HepG2 (cell line): ENCODE results near the gene POLR1D. TPM values are rescaled to one million over a fixed set of nuclear protein-coding genes. Genes with fewer than 3 reads are reported as not detected.

Source experiments
- ATAC-seq: fragments of 200-7000 bp; cut with Tn5 transposase; 3 replicates; pipeline ENCODE4 v1.9.1; 2020; ENCODE audit warnings: mild to moderate bottlenecking, moderate library complexity
- BruUV-seq: library from RNA; stranded (reverse); fragments of 400-500 nt; replicated peaks from 2 replicates; lab custom pipeline; 2021; lab: Mats Ljungman, UMichigan
- CTCF ChIA-PET: fragments of 300-600 bp; formaldehyde crosslinking; extraction: SDS; loops from one replicate; lab custom pipeline; 2021; ENCODE audit warnings: low total read pairs, inconsistent platforms, low intra/inter-chr PET ratio; lab: Yijun Ruan, JAX
- POLR2A ChIA-PET: fragments of 350-600 bp; sonication (Branson Sonifier 250); formaldehyde crosslinking; loops from one replicate; lab custom pipeline; 2020; ENCODE audit warnings: antibody characterized with exemption, inconsistent platforms; lab: Yijun Ruan, JAX
- DNase-seq: peaks from one replicate; pipeline ENCODE4 v3.0.0-alpha.2; 2015; ENCODE audit warnings: low spot score
- FAIRE-seq: peaks from 3 replicates; lab custom pipeline; 2011; peaks lifted over from hg19 to GRCh38; lab: Jason Lieb, UNC
- H2AFZ ChIP-seq: one replicate; pipeline ENCODE4 v1.6.1; 2011; ENCODE audit warnings: low read length, inconsistent platforms
- H3K27ac ChIP-seq: fragments of 300-600 bp; 3 replicates; pipeline ENCODE4 v1.8.0; 2011; ENCODE audit warnings: mixed run types, mild to moderate bottlenecking, mixed read lengths, low read length, inconsistent platforms; ENCODE audit not compliant: insufficient read depth; ENCODE audit errors: extremely low read length
- H3K27me3 ChIP-seq, 2 experiments: fragments of 200-600 bp in 1 of 2; 2 replicates in 1 of 2; 3 replicates in 1 of 2; pipeline versions ENCODE4 v1.6.0 to v1.8.0; 2011; ENCODE audit warnings: low read length in 2 of 2, mild to moderate bottlenecking in 2 of 2, moderate library complexity in 2 of 2, inconsistent platforms in 1 of 2; ENCODE audit not compliant: insufficient read depth in 2 of 2, control insufficient read depth in 1 of 2
- H3K36me3 ChIP-seq, 2 experiments: fragments of 200-600 bp in 1 of 2; replicated peaks in 1 of 2; 2 replicates in 1 of 2; 3 replicates in 1 of 2; pipeline versions ENCODE4 v1.5.1 to v1.8.0; 2011; ENCODE audit warnings: low read length in 2 of 2, inconsistent platforms in 1 of 2; ENCODE audit not compliant: insufficient read depth in 2 of 2, control insufficient read depth in 1 of 2
- H3K4me1 ChIP-seq: 2 replicates; pipeline ENCODE4 v1.5.1; 2012; ENCODE audit warnings: low read length, inconsistent platforms; ENCODE audit not compliant: insufficient read depth
- H3K4me2 ChIP-seq: 2 replicates; pipeline ENCODE4 v1.6.0; 2011; ENCODE audit warnings: low read depth, low read length, inconsistent platforms
- H3K4me3 ChIP-seq, 3 experiments: fragments of 200-600 bp in 1 of 3; sonication (generic), shearing (Covaris generic) in 1 of 3; replicated peaks in 1 of 3; 2 replicates each; pipeline ENCODE4 v1.5.1; 2011 to 2016; ENCODE audit warnings: low read length in 3 of 3, inconsistent platforms in 2 of 3, low read depth in 2 of 3, mild to moderate bottlenecking in 2 of 3, control low read depth in 1 of 3, mixed read lengths in 1 of 3; ENCODE audit not compliant: insufficient read depth in 1 of 3
- H3K79me2 ChIP-seq: one replicate; pipeline ENCODE4 v1.6.1; 2011; ENCODE audit warnings: low read length, inconsistent platforms; ENCODE audit not compliant: insufficient read depth
- H3K9ac ChIP-seq: 2 replicates; pipeline ENCODE4 v1.6.0; 2011; ENCODE audit warnings: mild to moderate bottlenecking, low read depth, low read length, inconsistent platforms; ENCODE audit not compliant: insufficient read depth
- H3K9me3 ChIP-seq: 2 replicates; pipeline ENCODE4 v1.5.1; 2012; ENCODE audit warnings: mild to moderate bottlenecking, low read length
- H4K20me1 ChIP-seq: 2 replicates; pipeline ENCODE4 v1.6.0; 2011; ENCODE audit warnings: inconsistent platforms, mild to moderate bottlenecking, low read length, moderate library complexity; ENCODE audit not compliant: insufficient read depth
- FOXP1 ChIP-seq, 2 experiments: fragments of 450-650 bp in 1 of 2; IDR thresholded peaks; 2 replicates each; pipeline ENCODE4 v1.6.1; 2017 to 2018; ENCODE audit warnings: antibody characterized with exemption in 1 of 2
- HIVEP1 ChIP-seq: sonication (generic); formaldehyde crosslinking; IDR thresholded peaks from 2 replicates; pipeline ENCODE4 v1.4.0; 2020; ENCODE audit warnings: mild to moderate bottlenecking, missing genetic modification reagents
- HNF4A ChIP-seq: sonication (generic); formaldehyde crosslinking; IDR thresholded peaks from 2 replicates; pipeline ENCODE4 v1.4.0; 2020; ENCODE audit warnings: missing genetic modification reagents
- ISX ChIP-seq: sonication (generic); formaldehyde crosslinking; conservative IDR thresholded peaks from 2 replicates; pipeline ENCODE4 v1.5.0; 2020; ENCODE audit warnings: missing genetic modification reagents
- NFE2 ChIP-seq: sonication (generic); formaldehyde crosslinking; IDR thresholded peaks from 2 replicates; pipeline ENCODE4 v1.4.0; 2020; ENCODE audit warnings: missing genetic modification reagents
- NR0B2 ChIP-seq: sonication (generic); formaldehyde crosslinking; IDR thresholded peaks from 2 replicates; pipeline ENCODE4 v1.4.0; 2020; ENCODE audit warnings: mild to moderate bottlenecking, missing genetic modification reagents
- PPARG ChIP-seq: conservative IDR thresholded peaks from 2 replicates; pipeline ENCODE4 v1.6.1; 2016; ENCODE audit warnings: missing biosample characterization, missing genetic modification reagents
- PTBP1 ChIP-seq: fragments of 200-400 bp; formaldehyde crosslinking; IDR thresholded peaks from 2 replicates; pipeline ENCODE4 v1.6.1; 2018; ENCODE audit warnings: low read length, low read depth; ENCODE audit not compliant: poor library complexity, severe bottlenecking
- RARG ChIP-seq: sonication (generic); formaldehyde crosslinking; IDR thresholded peaks from 2 replicates; pipeline ENCODE4 v1.4.0; 2020; ENCODE audit warnings: low read depth, mild to moderate bottlenecking, missing genetic modification reagents
- RCOR2 ChIP-seq: IDR thresholded peaks from 2 replicates; pipeline ENCODE4 v1.6.1; 2016; ENCODE audit warnings: missing biosample characterization, missing genetic modification reagents
- TFE3 ChIP-seq: IDR thresholded peaks from 2 replicates; pipeline ENCODE4 v1.6.1; 2016
- ZMYM2 ChIP-seq: sonication (generic); formaldehyde crosslinking; IDR thresholded peaks from 2 replicates; pipeline ENCODE4 v1.8.0; 2022; ENCODE audit warnings: mild to moderate bottlenecking, missing genetic modification reagents
- ZNF20 ChIP-seq: sonication (generic); formaldehyde crosslinking; IDR thresholded peaks from 2 replicates; pipeline ENCODE4 v1.4.0; 2020; ENCODE audit warnings: mild to moderate bottlenecking, moderate library complexity, missing genetic modification reagents
- ZNF235 ChIP-seq: sonication (generic); formaldehyde crosslinking; IDR thresholded peaks from 2 replicates; pipeline ENCODE4 v1.8.1; 2023; ENCODE audit warnings: mild to moderate bottlenecking, missing genetic modification reagents, borderline replicate concordance
- ZNF24 ChIP-seq: fragments of 450-650 bp; IDR thresholded peaks from 2 replicates; pipeline ENCODE4 v1.6.1; 2017; ENCODE audit warnings: antibody characterized with exemption, mild to moderate bottlenecking
- ZNF460 ChIP-seq: sonication (generic); formaldehyde crosslinking; IDR thresholded peaks from 2 replicates; pipeline ENCODE4 v1.5.1; 2020; ENCODE audit warnings: missing genetic modification reagents, mild to moderate bottlenecking, borderline replicate concordance
- ZNF563 ChIP-seq: sonication (generic); formaldehyde crosslinking; IDR thresholded peaks from 2 replicates; pipeline ENCODE4 v1.8.0; 2022; ENCODE audit warnings: mild to moderate bottlenecking, moderate library complexity, missing genetic modification reagents
- ZNF749 ChIP-seq: sonication (generic); formaldehyde crosslinking; IDR thresholded peaks from 2 replicates; pipeline ENCODE4 v1.8.0; 2022; ENCODE audit warnings: mild to moderate bottlenecking, missing genetic modification reagents, moderate library complexity, borderline replicate concordance
- ZNF766 ChIP-seq: sonication (generic); formaldehyde crosslinking; IDR thresholded peaks from 2 replicates; pipeline ENCODE4 v1.5.0; 2020; ENCODE audit warnings: missing genetic modification reagents, borderline replicate concordance
- WGBS: methylation state at CpG from one replicate; pipeline ENCODE4 v1.1.6; 2017; ENCODE audit warnings: low lambda C conversion rate; 5-methylcytosine and 5-hydroxymethylcytosine counted together
- in situ Hi-C: cut with HindIII; loops from 2 replicates; pipeline ENCODE4 v1.10.0; 2017; ENCODE audit warnings: low pct_unique_long_range_greater_than_20kb; ENCODE audit not compliant: extremely low pct_ligation_motif_present
- intact Hi-C: fragments of 100-400 bp; cut with micrococcal nuclease; formaldehyde crosslinking; loops from one replicate; pipeline ENCODE4 v1.10.0; 2022; ENCODE audit not compliant: unreplicated experiment
- polyA plus RNA-seq, 8 experiments: library from polyadenylated mRNA; depleted of rRNA in 3 of 8; stranded (reverse) in 7 of 8; unstranded in 1 of 8; fragments of >200 nt; fragmentation: Illumina TruSeq in 4 of 8; extraction: Trizol in 4 of 8; gene quantifications; 2 replicates each; pipeline versions ENCODE4 v1.2.1 to v1.2.3, GENCODE V29; 2011 to 2016; ENCODE audit warnings: low read depth in 4 of 8, missing spikeins in 1 of 8, mixed read lengths in 1 of 8; ENCODE audit not compliant: insufficient read depth in 1 of 8
- total RNA-seq, 5 experiments: library from RNA; depleted of rRNA; stranded (reverse); fragments of >200 nt; fragmentation: Illumina TruSeq; extraction: Trizol; gene quantifications; 2 replicates each; pipeline ENCODE4 v1.2.3, GENCODE V29; 2016; ENCODE audit warnings: low read depth in 1 of 5
- TF ChIP-seq, protein P1 (sequence below): sonication (generic); formaldehyde crosslinking; IDR thresholded peaks from 2 replicates; pipeline ENCODE4 v1.5.1; 2020; ENCODE audit warnings: mild to moderate bottlenecking, missing genetic modification reagents, moderate library complexity

POLR1D gene
- total and polyA plus RNA-seq, 2 of the 13 experiments (the other 11 are each of a cell fraction or from before 2014, with no cell fraction given), result 183 to 490 TPM

DNA sequence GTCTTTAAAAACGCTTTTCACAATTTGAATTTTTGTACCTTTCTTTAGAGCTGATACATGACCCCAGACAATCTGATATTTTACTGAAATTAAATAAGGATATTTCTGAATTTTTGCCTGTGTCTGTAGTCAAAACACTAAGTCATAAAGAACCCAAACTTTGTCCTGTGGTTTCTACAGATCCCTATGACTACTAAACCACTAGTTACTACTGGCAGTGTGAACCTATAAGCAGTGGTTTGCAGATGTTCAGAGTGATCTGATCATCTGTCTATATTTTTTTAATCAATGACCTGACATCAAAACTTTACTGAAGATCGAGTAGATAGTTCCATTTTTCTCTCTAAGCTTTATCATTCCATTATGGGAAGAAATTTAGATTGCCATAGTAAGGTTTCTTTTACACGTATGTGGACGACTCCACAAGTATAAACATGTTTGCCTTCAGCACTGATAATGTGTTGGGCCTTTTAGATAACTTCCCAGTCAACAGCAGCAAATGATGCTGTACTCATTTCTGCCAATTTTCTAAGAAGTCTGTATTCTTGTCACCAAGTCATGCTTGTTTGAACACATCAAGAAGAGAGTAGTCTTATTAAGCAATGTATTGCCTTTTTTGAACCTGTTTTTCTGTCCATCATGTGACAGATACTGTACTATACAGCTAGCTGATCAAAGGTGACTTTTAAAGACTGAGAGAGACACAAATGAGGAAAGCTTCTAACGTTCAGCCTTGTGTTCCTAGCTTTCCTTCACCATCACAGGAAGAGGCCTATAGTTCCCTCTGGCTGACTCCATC is 21.8 kb downstream of the POLR1D start (continued):
- TF ChIP-seq ZNF460 (CRISPR knock-in tag), result no peak
- TF ChIP-seq ZNF766 (CRISPR knock-in tag), result no peak
- peak; percentile 66; the same call in 1 of the 2 replicates for TF ChIP-seq TFE3 (CRISPR knock-in tag)
- TF ChIP-seq HNF4A, result peak; percentile 29; the same call in 1 of the 2 replicates
- TF ChIP-seq PTBP1, result no peak
- TF ChIP-seq ZNF749 (CRISPR knock-in tag), result no peak
- TF ChIP-seq, all 625 proteins: peak for 4

DNA sequence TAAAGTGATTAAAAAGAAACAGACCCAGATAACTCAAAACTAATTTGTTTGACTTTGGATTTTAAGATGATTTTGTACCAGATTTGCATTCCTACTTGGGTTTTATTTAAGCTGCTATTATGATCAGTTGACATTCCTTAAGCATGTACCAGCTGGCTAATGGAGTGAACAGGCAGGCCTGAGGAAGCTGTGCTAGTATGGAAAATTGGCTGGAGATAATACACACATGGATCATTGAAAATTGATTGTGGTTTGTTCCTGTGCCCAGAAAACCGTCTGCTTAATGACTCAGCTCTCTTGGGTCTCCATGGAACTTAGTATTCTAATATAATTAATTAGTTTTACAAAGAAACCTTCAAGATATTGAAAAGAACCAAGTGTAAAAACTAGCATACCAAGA is 22.6 kb downstream of the POLR1D start:
- CTCF ChIA-PET, result no interaction called here
- Histone ChIP-seq H2AFZ (no peak overlapping the region), H3K4me1 (peaks cover 59% of the 10 kb centered on the region), H4K20me1 (no peaks in the 10 kb centered on the region)
- no peak for ATAC-seq
- no TSS peak for BruUV-seq
- TF ChIP-seq, protein P1, sequence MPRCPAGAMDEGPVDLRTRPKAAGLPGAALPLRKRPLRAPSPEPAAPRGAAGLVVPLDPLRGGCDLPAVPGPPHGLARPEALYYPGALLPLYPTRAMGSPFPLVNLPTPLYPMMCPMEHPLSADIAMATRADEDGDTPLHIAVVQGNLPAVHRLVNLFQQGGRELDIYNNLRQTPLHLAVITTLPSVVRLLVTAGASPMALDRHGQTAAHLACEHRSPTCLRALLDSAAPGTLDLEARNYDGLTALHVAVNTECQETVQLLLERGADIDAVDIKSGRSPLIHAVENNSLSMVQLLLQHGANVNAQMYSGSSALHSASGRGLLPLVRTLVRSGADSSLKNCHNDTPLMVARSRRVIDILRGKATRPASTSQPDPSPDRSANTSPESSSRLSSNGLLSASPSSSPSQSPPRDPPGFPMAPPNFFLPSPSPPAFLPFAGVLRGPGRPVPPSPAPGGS (CRISPR knock-in tag), result no peak
- TF ChIP-seq PPARG (CRISPR knock-in tag), result no peak
- TF ChIP-seq NR0B2 (CRISPR knock-in tag), result no peak
- no peak for TF ChIP-seq ZNF24
- TF ChIP-seq ISX, result no peak
- TF ChIP-seq ZNF20 (CRISPR knock-in tag), result no peak
- no peak for TF ChIP-seq ZNF235 (CRISPR knock-in tag)
- TF ChIP-seq RARG (CRISPR knock-in tag), result no peak
- TF ChIP-seq FOXP1 (IDR thresholded peaks at IDR 0.05), result no peak
- no peak for TF ChIP-seq FOXP1 (CRISPR knock-in tag; IDR thresholded peaks at IDR 0.05)
- TF ChIP-seq NFE2 (CRISPR knock-in tag), result no peak
- TF ChIP-seq HIVEP1 (CRISPR knock-in tag), result no peak
- TF ChIP-seq RCOR2 (CRISPR knock-in tag), result no peak
- TF ChIP-seq ZNF563 (CRISPR knock-in tag), result no peak
- TF ChIP-seq ZMYM2 (CRISPR knock-in tag), result no peak
- TF ChIP-seq, all 625 proteins: peak for 0
- peaks cover 1 to 11% of the 10 kb centered on the region in 2 experiments; a peak in 1 of 5 replicates for H3K36me3 ChIP-seq
- no peak for DNase-seq
- WGBS, result 82% methylated on average over 1 of the region's 1 CpG
- POLR2A ChIA-PET, result interaction anchor here (1.6 kb wide), 1 partner anchor 27 kb away, joined by 3 read pairs; no protein-coding TSS in a partner anchor
- intact Hi-C loops (no loop called here), in situ Hi-C loops (no loop called here)
- peak overlapping the region; percentile 32 for H3K27ac ChIP-seq
- no peak overlapping the region for H3K9ac ChIP-seq
- no peak for FAIRE-seq
- H3K4me3 ChIP-seq, result no peak overlapping the region
- H3K4me2 ChIP-seq, result 0 out of 2 replicates have a peak overlapping the region, but pooled peaks have one; percentile 10
- H3K27me3 ChIP-seq, result no peaks in the 10 kb centered on the region
- peaks cover 33% of the 10 kb centered on the region for H3K79me2 ChIP-seq
- H3K9me3 ChIP-seq, result no peaks in the 10 kb centered on the region
